Endothelial cell of umbilical vein (primary cell): ENCODE data around the gene IER5.

Experiments
- EZH2 ChIP-seq: IDR thresholded peaks from 2 replicates; pipeline ENCODE4 v1.6.1; 2012; ENCODE audit warnings: borderline replicate concordance, low read depth, mild to moderate bottlenecking, moderate library complexity, low read length, inconsistent platforms; ENCODE audit not compliant: severe bottlenecking
- FOS ChIP-seq: IDR thresholded peaks from 2 replicates; pipeline ENCODE4 v1.6.1; 2011; ENCODE audit warnings: mild to moderate bottlenecking, low read length, moderate library complexity, borderline replicate concordance; ENCODE audit not compliant: insufficient read depth
- MAX ChIP-seq: IDR thresholded peaks from 2 replicates; pipeline ENCODE4 v1.6.1; 2011; ENCODE audit not compliant: insufficient read depth, insufficient read length
- POLR2A ChIP-seq: IDR thresholded peaks from 2 replicates; pipeline ENCODE4 v1.6.1; 2012; ENCODE audit warnings: low read depth, mild to moderate bottlenecking, control low read depth, low read length
- POLR2AphosphoS5 ChIP-seq: IDR thresholded peaks from 2 replicates; pipeline ENCODE4 v1.6.1; 2012; ENCODE audit warnings: low read depth, mild to moderate bottlenecking, control low read depth, low read length, moderate library complexity; ENCODE audit not compliant: insufficient read depth
- TF ChIP-seq, protein P1 (sequence below), 2 donors: IDR thresholded peaks; 1 replicate in 1 of 2; 2 replicates in 1 of 2; pipeline ENCODE4 v1.5.1; 2011; ENCODE audit warnings: low read length in 2 of 2, mild to moderate bottlenecking in 2 of 2, moderate library complexity in 2 of 2, control low read depth in 1 of 2, inconsistent platforms in 1 of 2, low read depth in 1 of 2; ENCODE audit not compliant: insufficient read depth in 1 of 2; ENCODE audit errors: extremely low read depth in 1 of 2

- TF ChIP-seq POLR2AphosphoS5 (no peak), POLR2A (no peak), MAX (no peak), FOS (no peak), EZH2 (no peak)
- TF ChIP-seq, protein P1, sequence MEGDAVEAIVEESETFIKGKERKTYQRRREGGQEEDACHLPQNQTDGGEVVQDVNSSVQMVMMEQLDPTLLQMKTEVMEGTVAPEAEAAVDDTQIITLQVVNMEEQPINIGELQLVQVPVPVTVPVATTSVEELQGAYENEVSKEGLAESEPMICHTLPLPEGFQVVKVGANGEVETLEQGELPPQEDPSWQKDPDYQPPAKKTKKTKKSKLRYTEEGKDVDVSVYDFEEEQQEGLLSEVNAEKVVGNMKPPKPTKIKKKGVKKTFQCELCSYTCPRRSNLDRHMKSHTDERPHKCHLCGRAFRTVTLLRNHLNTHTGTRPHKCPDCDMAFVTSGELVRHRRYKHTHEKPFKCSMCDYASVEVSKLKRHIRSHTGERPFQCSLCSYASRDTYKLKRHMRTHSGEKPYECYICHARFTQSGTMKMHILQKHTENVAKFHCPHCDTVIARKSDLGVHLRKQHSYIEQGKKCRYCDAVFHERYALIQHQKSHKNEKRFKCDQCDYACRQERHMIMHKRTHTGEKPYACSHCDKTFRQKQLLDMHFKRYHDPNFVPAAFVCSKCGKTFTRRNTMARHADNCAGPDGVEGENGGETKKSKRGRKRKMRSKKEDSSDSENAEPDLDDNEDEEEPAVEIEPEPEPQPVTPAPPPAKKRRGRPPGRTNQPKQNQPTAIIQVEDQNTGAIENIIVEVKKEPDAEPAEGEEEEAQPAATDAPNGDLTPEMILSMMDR (IDR thresholded peaks at IDR 0.05; ENCODE audit: extremely low read depth in 1 of 2, insufficient read depth in 1 of 2, low read depth in 1 of 2, low read length in 2 of 2) = no peak
Observed at GRCh38 chr1:181090641-181091126, 2.2 kb downstream of the IER5 start.
